ENCODE results near the gene BCO1.

The BCO1 gene

GRCh38 chr16:81237282-81237681 lies 1.2 kb upstream of the BCO1 start:
- Histone ChIP-seq H3K27ac (ENCODE audit: low read depth, low read length) (peak overlapping the region; percentile 75), H3K9me3 (ENCODE audit: low read length) (no peaks in the 10 kb centered on the region), H3K4me3 (ENCODE audit: low read depth in 1 of 2, low read length in 2 of 2) (no peak overlapping the region)

GRCh38 chr16:81237942-81238295 lies 570 bp upstream of the BCO1 start:
- Histone ChIP-seq H3K9ac (ENCODE audit: low read length) (peak overlapping the region; percentile 47), H3K27ac (ENCODE audit: low read depth, low read length) (peak overlapping the region; percentile 75), H3K27me3 (ENCODE audit: control insufficient read depth in 1 of 2, insufficient read depth in 2 of 2, low read length in 2 of 2) (no peaks in the 10 kb centered on the region), H3K4me1 (ENCODE audit: insufficient read depth, low read length) (peaks cover 9% of the 10 kb centered on the region), H3K9me3 (ENCODE audit: low read length) (no peaks in the 10 kb centered on the region), H3K4me3 (ENCODE audit: low read depth in 1 of 2, low read length in 2 of 2) (peak overlapping the region in 1 of 2 donors; percentile 44), H3K36me3 (ENCODE audit: insufficient read depth, low read length) (no peaks in the 10 kb centered on the region)

More at GRCh38 chr16:81237282-81237681, 1.2 kb upstream of the BCO1 start:
- no peaks in the 10 kb centered on the region for H3K36me3 ChIP-seq (ENCODE audit: insufficient read depth, low read length)
- H3K9ac ChIP-seq (ENCODE audit: low read length), result no peak overlapping the region
- peaks cover 9% of the 10 kb centered on the region for H3K4me1 ChIP-seq (ENCODE audit: insufficient read depth, low read length)
- no peaks in the 10 kb centered on the region for H3K27me3 ChIP-seq (ENCODE audit: control insufficient read depth in 1 of 2, insufficient read depth in 2 of 2, low read length in 2 of 2)

GRCh38 chr16:81239367-81240121 lies 1.1 kb downstream of the BCO1 start:
- H3K27me3 ChIP-seq (ENCODE audit: control insufficient read depth in 1 of 2, insufficient read depth in 2 of 2, low read length in 2 of 2), result no peaks in the 10 kb centered on the region
- H3K4me3 ChIP-seq (ENCODE audit: low read depth in 1 of 2, low read length in 2 of 2), result no peak overlapping the region
- peak overlapping the region; percentile 75 for H3K27ac ChIP-seq (ENCODE audit: low read depth, low read length)
- H3K4me1 ChIP-seq (ENCODE audit: insufficient read depth, low read length), result peaks cover 9% of the 10 kb centered on the region
- no peak overlapping the region for H3K9ac ChIP-seq (ENCODE audit: low read length)
- H3K9me3 ChIP-seq (ENCODE audit: low read length), result no peaks in the 10 kb centered on the region
- H3K36me3 ChIP-seq (ENCODE audit: insufficient read depth, low read length), result no peaks in the 10 kb centered on the region

GRCh38 chr16:81241706-81242105 lies 3.2 kb downstream of the BCO1 start:
- no peaks in the 10 kb centered on the region for H3K36me3 ChIP-seq (ENCODE audit: insufficient read depth, low read length)
- H3K27ac ChIP-seq (ENCODE audit: low read depth, low read length), result no peak overlapping the region
- peaks cover 9% of the 10 kb centered on the region for H3K4me1 ChIP-seq (ENCODE audit: insufficient read depth, low read length)
- no peaks in the 10 kb centered on the region for H3K27me3 ChIP-seq (ENCODE audit: control insufficient read depth in 1 of 2, insufficient read depth in 2 of 2, low read length in 2 of 2)
- no peak overlapping the region for H3K9ac ChIP-seq (ENCODE audit: low read length)
- no peak overlapping the region for H3K4me3 ChIP-seq (ENCODE audit: low read depth in 1 of 2, low read length in 2 of 2)
- H3K9me3 ChIP-seq (ENCODE audit: low read length), result no peaks in the 10 kb centered on the region

- Histone ChIP-seq H3K4me1 (ENCODE audit: insufficient read depth, low read length) (peaks cover 2% of the 10 kb centered on the region), H3K4me3 (ENCODE audit: low read depth in 1 of 2, low read length in 2 of 2) (no peak overlapping the region)
Measured at GRCh38 chr16:81242977-81243618, 4.6 kb downstream of the BCO1 start.

GRCh38 chr16:81243942-81244341 lies 5.5 kb downstream of the BCO1 start:
- Histone ChIP-seq H3K9me3 (ENCODE audit: low read length) (no peaks in the 10 kb centered on the region), H3K27ac (ENCODE audit: low read depth, low read length) (no peak overlapping the region), H3K36me3 (ENCODE audit: insufficient read depth, low read length) (no peaks in the 10 kb centered on the region), H3K27me3 (ENCODE audit: control insufficient read depth in 1 of 2, insufficient read depth in 2 of 2, low read length in 2 of 2) (no peaks in the 10 kb centered on the region), H3K9ac (ENCODE audit: low read length) (no peak overlapping the region), H3K4me1 (ENCODE audit: insufficient read depth, low read length) (no peaks in the 10 kb centered on the region), H3K4me3 (ENCODE audit: low read depth in 1 of 2, low read length in 2 of 2) (no peak overlapping the region)

More at GRCh38 chr16:81242977-81243618, 4.6 kb downstream of the BCO1 start:
- H3K9me3 ChIP-seq (ENCODE audit: low read length), result no peaks in the 10 kb centered on the region
- no peak overlapping the region for H3K27ac ChIP-seq (ENCODE audit: low read depth, low read length)
- no peak overlapping the region for H3K9ac ChIP-seq (ENCODE audit: low read length)
- H3K27me3 ChIP-seq (ENCODE audit: control insufficient read depth in 1 of 2, insufficient read depth in 2 of 2, low read length in 2 of 2), result no peaks in the 10 kb centered on the region
- H3K36me3 ChIP-seq (ENCODE audit: insufficient read depth, low read length), result no peaks in the 10 kb centered on the region

GRCh38 chr16:81251871-81252270 lies 13.4 kb downstream of the BCO1 start:
- H3K36me3 ChIP-seq (ENCODE audit: insufficient read depth, low read length), result no peaks in the 10 kb centered on the region
- H3K4me3 ChIP-seq (ENCODE audit: low read depth in 1 of 2, low read length in 2 of 2), result no peak overlapping the region
- H3K9ac ChIP-seq (ENCODE audit: low read length), result no peak overlapping the region
- no peaks in the 10 kb centered on the region for H3K27me3 ChIP-seq (ENCODE audit: control insufficient read depth in 1 of 2, insufficient read depth in 2 of 2, low read length in 2 of 2)
- H3K27ac ChIP-seq (ENCODE audit: low read depth, low read length), result peak overlapping the region; percentile 52
- H3K4me1 ChIP-seq (ENCODE audit: insufficient read depth, low read length), result peaks cover 5% of the 10 kb centered on the region
- H3K9me3 ChIP-seq (ENCODE audit: low read length), result no peaks in the 10 kb centered on the region

GRCh38 chr16:81253141-81253540 lies 14.7 kb downstream of the BCO1 start:
- Histone ChIP-seq H3K27me3 (ENCODE audit: control insufficient read depth in 1 of 2, insufficient read depth in 2 of 2, low read length in 2 of 2) (no peaks in the 10 kb centered on the region), H3K4me1 (ENCODE audit: insufficient read depth, low read length) (peaks cover 5% of the 10 kb centered on the region)

GRCh38 chr16:81254922-81255526 lies 16.5 kb downstream of the BCO1 start:
- Histone ChIP-seq H3K36me3 (ENCODE audit: insufficient read depth, low read length) (no peaks in the 10 kb centered on the region), H3K4me1 (ENCODE audit: insufficient read depth, low read length) (peaks cover 5% of the 10 kb centered on the region), H3K9me3 (ENCODE audit: low read length) (no peaks in the 10 kb centered on the region), H3K27ac (ENCODE audit: low read depth, low read length) (no peak overlapping the region), H3K4me3 (ENCODE audit: low read depth in 1 of 2, low read length in 2 of 2) (no peak overlapping the region), H3K27me3 (ENCODE audit: control insufficient read depth in 1 of 2, insufficient read depth in 2 of 2, low read length in 2 of 2) (no peaks in the 10 kb centered on the region), H3K9ac (ENCODE audit: low read length) (no peak overlapping the region)

More at GRCh38 chr16:81253141-81253540, 14.7 kb downstream of the BCO1 start:
- H3K9me3 ChIP-seq (ENCODE audit: low read length), result no peaks in the 10 kb centered on the region
- H3K36me3 ChIP-seq (ENCODE audit: insufficient read depth, low read length), result no peaks in the 10 kb centered on the region
- no peak overlapping the region for H3K9ac ChIP-seq (ENCODE audit: low read length)
- H3K27ac ChIP-seq (ENCODE audit: low read depth, low read length), result no peak overlapping the region
- H3K4me3 ChIP-seq (ENCODE audit: low read depth in 1 of 2, low read length in 2 of 2), result no peak overlapping the region

GRCh38 chr16:81259916-81260315 lies 21.4 kb downstream of the BCO1 start:
- H3K36me3 ChIP-seq (ENCODE audit: insufficient read depth, low read length), result no peaks in the 10 kb centered on the region
- peaks cover 18% of the 10 kb centered on the region for H3K4me1 ChIP-seq (ENCODE audit: insufficient read depth, low read length)
- no peak overlapping the region for H3K9ac ChIP-seq (ENCODE audit: low read length)
- no peaks in the 10 kb centered on the region for H3K9me3 ChIP-seq (ENCODE audit: low read length)
- H3K4me3 ChIP-seq (ENCODE audit: low read depth in 1 of 2, low read length in 2 of 2), result no peak overlapping the region
- no peak overlapping the region for H3K27ac ChIP-seq (ENCODE audit: low read depth, low read length)
- H3K27me3 ChIP-seq (ENCODE audit: control insufficient read depth in 1 of 2, insufficient read depth in 2 of 2, low read length in 2 of 2), result no peaks in the 10 kb centered on the region

GRCh38 chr16:81261049-81261648 lies 22.7 kb downstream of the BCO1 start:
- Histone ChIP-seq H3K27me3 (ENCODE audit: control insufficient read depth in 1 of 2, insufficient read depth in 2 of 2, low read length in 2 of 2) (no peaks in the 10 kb centered on the region), H3K4me1 (ENCODE audit: insufficient read depth, low read length) (peaks cover 29% of the 10 kb centered on the region), H3K4me3 (ENCODE audit: low read depth in 1 of 2, low read length in 2 of 2) (no peak overlapping the region), H3K9ac (ENCODE audit: low read length) (no peak overlapping the region), H3K9me3 (ENCODE audit: low read length) (no peaks in the 10 kb centered on the region), H3K36me3 (ENCODE audit: insufficient read depth, low read length) (no peaks in the 10 kb centered on the region), H3K27ac (ENCODE audit: low read depth, low read length) (no peak overlapping the region)

Data from muscle layer of colon (tissue), 2 donors.